Spinal cord (tissue), 10 donors: Measurements from ENCODE around the gene BCL3. TPM values are rescaled to one million over a fixed set of nuclear protein-coding genes. Genes with fewer than 3 reads are reported as not detected.
A peak's percentile ranks its signal among the peaks of the same experiment; 100 is the strongest.

Experiments used
- DNase-seq, 6 donors: peaks; one replicate each; pipeline versions ENCODE4 v3.0.0 to v3.0.0-alpha.2; 2013 to 2015; ENCODE audit warnings: low spot score in 6 of 6, low read depth in 4 of 6
- H3K27ac ChIP-seq: one replicate; pipeline ENCODE4 v1.5.1; 2013; ENCODE audit warnings: low read depth, low read length, control low read depth
- H3K27me3 ChIP-seq: one replicate; pipeline ENCODE4 v1.6.1; 2013; ENCODE audit warnings: low read length; ENCODE audit not compliant: control insufficient read depth, insufficient read depth
- H3K36me3 ChIP-seq: one replicate; pipeline ENCODE4 v1.6.1; 2013; ENCODE audit warnings: low read length; ENCODE audit not compliant: control insufficient read depth, insufficient read depth
- H3K4me1 ChIP-seq: one replicate; pipeline ENCODE4 v1.6.1; 2013; ENCODE audit warnings: low read length; ENCODE audit not compliant: control insufficient read depth, insufficient read depth
- H3K4me3 ChIP-seq: one replicate; pipeline ENCODE4 v1.5.1; 2013; ENCODE audit warnings: low read depth, low read length, control low read depth
- H3K9me3 ChIP-seq: one replicate; pipeline ENCODE4 v1.6.1; 2013; ENCODE audit warnings: low read length; ENCODE audit not compliant: control insufficient read depth, insufficient read depth
- WGBS: methylation state at CpG from one replicate; pipeline ENCODE4 v1.1.5; 2013; ENCODE audit warnings: missing lambda C conversion rate; ENCODE audit not compliant: insufficient coverage; 5-methylcytosine and 5-hydroxymethylcytosine counted together
- polyA plus RNA-seq, 2 donors: library from polyadenylated mRNA; unstranded; fragments of 120-200 nt; gene quantifications; one replicate each; pipeline ENCODE4 v1.2.1, GENCODE V29; 2013; ENCODE audit not compliant: insufficient read length in 2 of 2
- total RNA-seq, 2 donors: library from RNA; depleted of rRNA in 1 of 2; stranded (reverse); fragments of 120-200 nt in 1 of 2; fragments of >200 nt in 1 of 2; gene quantifications; one replicate each; pipeline versions ENCODE4 v1.2.3 to v1.2.4, GENCODE V29; 2013 to 2014
- donor health status: healthy.

Gene BCL3
- total and polyA plus RNA-seq, 4 donors: 1.6 to 9.6 (median 4.8) TPM

DNA sequence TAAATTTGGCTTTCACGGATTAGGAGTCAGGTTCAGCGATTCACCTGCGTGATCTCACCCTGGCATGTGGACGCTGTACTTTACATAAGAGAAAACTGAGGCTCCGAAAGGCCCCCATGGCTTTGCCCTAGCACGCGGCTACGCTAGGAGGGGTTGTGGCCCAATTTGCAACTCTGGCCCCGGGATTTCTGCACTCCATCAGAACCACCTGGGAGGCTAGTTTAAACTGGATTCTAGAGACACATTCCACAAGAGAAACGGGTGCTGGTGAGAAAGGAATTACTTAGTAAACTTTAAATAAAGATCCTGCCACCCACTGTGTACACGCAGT lies 6.2 kb downstream of the BCL3 start:
- no peak for DNase-seq
- Histone ChIP-seq H3K27ac (no peak overlapping the region), H3K4me1 (peaks cover 46% of the 10 kb centered on the region), H3K9me3 (no peaks in the 10 kb centered on the region), H3K36me3 (peaks cover 3% of the 10 kb centered on the region), H3K4me3 (no peak overlapping the region), H3K27me3 (peaks cover 66% of the 10 kb centered on the region)
- WGBS: 25% methylated on average over 9 of the region's 11 CpGs

DNA sequence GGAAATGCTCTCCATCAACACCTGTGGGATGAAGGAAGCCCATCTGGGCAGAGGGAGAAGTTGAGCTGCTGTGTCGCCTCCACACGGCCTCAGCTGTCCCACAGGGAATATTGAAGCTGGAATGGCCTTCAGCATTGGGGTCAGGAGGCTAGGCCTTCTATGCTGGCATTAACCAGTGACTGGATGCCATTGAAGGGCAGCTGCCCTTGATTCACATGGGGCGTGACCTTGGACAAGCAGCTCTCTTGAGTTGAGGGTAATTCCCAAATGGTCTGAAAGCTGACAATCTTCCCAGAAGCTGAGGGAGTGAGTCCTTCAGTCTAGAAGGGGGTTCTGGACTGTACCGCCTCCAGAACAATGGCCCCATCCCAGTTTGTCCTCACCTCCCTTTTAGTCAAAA lies 6.7 kb downstream of the BCL3 start:
- no peak for DNase-seq
- H3K4me3 ChIP-seq: no peak overlapping the region
- H3K9me3 ChIP-seq: no peaks in the 10 kb centered on the region
- H3K4me1 ChIP-seq: peaks cover 46% of the 10 kb centered on the region
- H3K27ac ChIP-seq: no peak overlapping the region
- 75% methylated on average over 4 of the region's 4 CpGs for WGBS
- H3K36me3 ChIP-seq: peaks cover 3% of the 10 kb centered on the region
- peaks cover 62% of the 10 kb centered on the region for H3K27me3 ChIP-seq

DNA sequence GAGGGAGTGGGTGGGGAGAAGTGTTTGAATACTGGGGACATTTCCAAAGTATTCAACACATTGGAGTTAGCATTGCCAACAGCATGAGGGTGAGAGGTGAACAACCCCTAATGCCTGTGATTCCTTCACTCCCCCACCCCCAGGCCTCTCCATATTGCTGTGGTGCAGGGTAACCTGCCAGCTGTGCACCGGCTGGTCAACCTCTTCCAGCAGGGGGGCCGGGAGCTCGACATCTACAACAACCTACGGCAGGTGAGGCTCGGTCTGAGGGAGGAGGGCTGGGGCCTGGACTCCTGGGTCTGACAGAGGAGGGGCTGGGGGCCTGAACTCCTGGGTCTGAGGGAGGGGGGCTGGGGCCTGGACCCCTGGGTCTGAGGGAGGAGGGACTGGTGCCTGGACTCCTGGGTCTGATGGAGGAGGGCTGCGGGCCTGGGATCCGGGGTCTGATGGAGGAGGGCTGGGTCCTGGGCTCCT lies 7.6 kb downstream of the BCL3 start:
- H3K4me3 ChIP-seq: no peak overlapping the region
- no peak for DNase-seq
- WGBS: 82% methylated on average over 2 of the region's 7 CpGs
- peaks cover 46% of the 10 kb centered on the region for H3K4me1 ChIP-seq
- H3K9me3 ChIP-seq: no peaks in the 10 kb centered on the region
- peaks cover 3% of the 10 kb centered on the region for H3K36me3 ChIP-seq
- peaks cover 56% of the 10 kb centered on the region for H3K27me3 ChIP-seq
- H3K27ac ChIP-seq: no peak overlapping the region

DNA sequence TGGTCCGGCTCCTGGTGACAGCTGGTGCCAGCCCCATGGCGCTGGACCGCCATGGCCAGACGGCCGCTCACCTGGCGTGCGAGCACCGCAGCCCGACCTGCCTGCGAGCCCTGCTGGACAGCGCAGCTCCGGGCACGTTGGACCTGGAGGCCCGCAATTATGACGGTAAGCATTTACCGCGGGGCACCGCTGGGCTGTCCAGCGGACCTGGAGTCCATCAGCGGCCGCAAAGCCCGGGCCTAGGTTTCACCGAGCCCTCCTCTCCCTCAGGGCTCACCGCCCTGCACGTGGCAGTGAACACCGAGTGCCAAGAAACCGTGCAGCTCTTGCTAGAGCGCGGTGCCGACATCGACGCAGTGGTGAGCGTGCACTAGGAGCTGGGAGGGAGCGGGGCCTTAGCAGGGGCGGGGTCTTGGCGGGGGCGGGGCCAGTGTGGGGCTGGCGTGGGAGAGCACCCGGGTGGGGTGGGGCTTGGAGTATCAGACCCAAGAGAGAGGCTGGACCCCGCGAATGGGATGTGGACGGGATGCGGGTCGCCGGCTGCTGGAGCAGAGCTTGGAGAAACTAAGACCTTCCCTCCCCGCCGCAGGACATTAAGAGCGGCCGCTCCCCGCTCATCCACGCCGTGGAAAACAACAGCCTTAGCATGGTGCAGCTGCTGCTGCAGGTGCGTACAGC lies 8.7 kb downstream of the BCL3 start:
- H3K27ac ChIP-seq: peak overlapping the region; percentile 73
- 5% methylated on average over 48 of the region's 53 CpGs for WGBS
- peaks cover 46% of the 10 kb centered on the region for H3K4me1 ChIP-seq
- no peaks in the 10 kb centered on the region for H3K9me3 ChIP-seq
- peaks cover 54% of the 10 kb centered on the region for H3K27me3 ChIP-seq
- DNase-seq: peak in 2 of 6 donors; percentile 74 to 82
- H3K36me3 ChIP-seq: peaks cover 3% of the 10 kb centered on the region
- H3K4me3 ChIP-seq: peak overlapping the region; percentile 59

DNA sequence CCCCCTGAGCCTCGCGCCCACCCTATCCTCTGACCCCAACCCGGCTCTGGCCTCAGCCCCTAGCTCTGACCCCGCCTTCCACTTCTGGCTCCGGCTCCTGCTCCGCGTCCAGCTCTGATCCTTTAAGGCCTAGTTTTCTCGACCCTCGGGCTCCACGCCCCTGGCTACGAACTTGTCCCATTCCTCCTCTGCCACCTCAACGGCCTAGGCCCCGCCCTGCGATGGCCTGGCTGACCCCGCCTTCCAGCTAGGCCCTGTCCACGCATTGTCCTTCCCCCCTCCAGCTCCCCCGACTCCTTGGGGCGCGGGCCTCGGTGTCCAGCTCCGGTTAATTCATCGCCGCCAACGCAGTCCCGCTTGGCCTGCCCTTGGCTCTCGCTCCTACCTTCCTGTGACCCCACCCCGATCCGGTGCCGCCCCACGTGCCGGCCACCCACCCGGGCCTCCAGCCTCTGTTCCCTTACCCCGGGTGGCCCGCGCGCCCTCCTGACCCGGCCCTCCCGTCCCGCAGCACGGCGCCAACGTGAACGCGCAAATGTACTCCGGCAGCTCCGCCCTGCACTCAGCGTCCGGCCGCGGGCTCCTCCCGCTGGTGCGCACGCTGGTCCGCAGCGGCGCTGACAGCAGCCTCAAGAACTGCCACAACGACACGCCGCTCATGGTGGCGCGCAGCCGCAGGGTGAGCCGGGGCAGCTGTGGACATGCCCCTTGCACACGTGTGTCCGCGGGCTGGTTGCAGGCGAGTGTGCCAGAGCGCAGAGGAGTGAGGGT lies 9.4 kb downstream of the BCL3 start:
- H3K4me3 ChIP-seq: peak overlapping the region; percentile 59
- H3K27me3 ChIP-seq: peaks cover 47% of the 10 kb centered on the region
- DNase-seq: peak in 2 of 6 donors; percentile 81 to 85
- no peaks in the 10 kb centered on the region for H3K9me3 ChIP-seq
- H3K27ac ChIP-seq: peak overlapping the region; percentile 73
- H3K4me1 ChIP-seq: peaks cover 46% of the 10 kb centered on the region
- peaks cover 3% of the 10 kb centered on the region for H3K36me3 ChIP-seq
- under 1% methylated on average over 68 of the region's 68 CpGs for WGBS

DNA sequence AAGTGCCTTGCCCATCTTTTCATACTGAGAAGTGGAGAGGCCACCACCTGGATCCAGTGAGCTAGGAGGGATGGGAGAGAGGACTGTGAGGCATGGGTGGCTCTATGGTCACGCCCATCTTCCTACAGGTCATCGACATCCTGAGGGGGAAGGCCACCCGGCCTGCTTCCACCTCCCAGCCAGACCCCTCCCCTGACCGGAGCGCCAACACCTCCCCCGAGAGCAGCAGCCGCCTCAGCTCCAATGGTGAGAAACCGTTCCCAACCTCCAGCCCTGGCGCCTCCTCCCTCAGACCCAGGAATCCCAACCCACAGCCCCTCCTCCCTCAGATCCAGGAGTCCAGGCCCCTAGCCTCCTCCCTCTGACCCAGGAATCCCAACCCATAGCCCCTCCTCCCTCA lies 10.1 kb downstream of the BCL3 start:
- 8% methylated on average over 9 of the region's 9 CpGs for WGBS
- Histone ChIP-seq H3K36me3 (peaks cover 3% of the 10 kb centered on the region), H3K27ac (no peak overlapping the region), H3K4me1 (peaks cover 39% of the 10 kb centered on the region), H3K9me3 (no peaks in the 10 kb centered on the region), H3K27me3 (peaks cover 41% of the 10 kb centered on the region), H3K4me3 (peak overlapping the region; percentile 59)
- DNase-seq: no peak

DNA sequence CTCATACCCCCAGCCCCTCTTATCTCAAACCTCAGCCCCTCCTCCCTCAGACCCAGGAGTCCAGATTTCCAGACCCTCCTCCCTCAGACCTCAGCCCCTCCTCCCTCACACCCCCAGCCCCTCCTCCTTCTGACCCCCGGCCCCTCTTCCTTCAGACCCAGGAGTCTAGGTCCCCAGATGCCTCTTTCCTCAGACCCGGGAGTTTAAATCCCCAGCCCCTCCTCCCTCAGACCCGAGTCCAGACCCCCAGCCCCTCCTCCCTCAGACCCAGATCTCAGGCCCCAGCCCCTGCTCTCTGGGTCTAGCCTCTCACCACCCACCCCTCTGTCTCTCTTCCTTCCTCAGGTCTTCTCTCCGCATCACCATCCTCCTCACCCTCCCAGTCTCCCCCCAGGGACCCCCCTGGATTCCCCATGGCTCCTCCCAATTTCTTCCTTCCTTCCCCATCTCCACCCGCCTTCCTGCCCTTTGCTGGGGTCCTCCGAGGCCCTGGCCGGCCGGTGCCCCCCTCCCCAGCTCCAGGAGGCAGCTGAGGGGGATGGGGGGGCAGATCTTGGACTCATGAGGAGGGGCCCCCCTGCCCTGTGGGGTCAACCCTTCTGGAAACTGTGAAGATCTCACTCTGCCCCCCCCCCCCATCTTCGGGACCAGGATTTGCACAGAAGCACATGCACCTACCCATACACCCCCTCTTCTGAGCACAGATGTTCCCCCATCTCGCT lies 10.7 kb downstream of the BCL3 start:
- Histone ChIP-seq H3K4me3 (no peak overlapping the region), H3K9me3 (no peaks in the 10 kb centered on the region), H3K36me3 (peaks cover 3% of the 10 kb centered on the region), H3K4me1 (peaks cover 33% of the 10 kb centered on the region), H3K27ac (no peak overlapping the region), H3K27me3 (peaks cover 35% of the 10 kb centered on the region)
- DNase-seq: no peak
- 51% methylated on average over 4 of the region's 10 CpGs for WGBS

DNA sequence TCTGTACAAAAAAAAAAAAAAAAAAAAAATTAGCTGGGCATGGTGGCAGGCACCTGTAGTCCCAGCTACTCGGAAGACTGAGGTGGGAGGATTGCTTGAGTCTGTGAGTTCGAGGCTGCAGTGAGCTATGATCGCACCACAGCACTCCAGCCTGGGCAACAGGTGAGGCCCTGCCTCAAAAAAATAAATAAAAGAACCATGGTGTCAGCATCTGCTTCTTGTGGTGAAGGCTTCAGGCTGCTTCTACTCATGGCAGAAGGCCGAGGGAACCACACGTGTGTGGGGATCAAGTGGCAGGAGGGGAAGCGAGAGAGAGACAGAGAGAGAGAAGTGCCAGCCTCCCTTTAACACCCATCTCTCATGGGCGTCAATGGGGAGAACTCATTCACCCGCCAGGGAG lies 13.5 kb downstream of the BCL3 start:
- Histone ChIP-seq H3K36me3 (peaks cover 3% of the 10 kb centered on the region), H3K27ac (no peak overlapping the region), H3K9me3 (no peaks in the 10 kb centered on the region), H3K4me1 (peaks cover 16% of the 10 kb centered on the region), H3K27me3 (peaks cover 10% of the 10 kb centered on the region), H3K4me3 (no peak overlapping the region)
- 79% methylated on average over 4 of the region's 8 CpGs for WGBS
- DNase-seq: no peak

DNA sequence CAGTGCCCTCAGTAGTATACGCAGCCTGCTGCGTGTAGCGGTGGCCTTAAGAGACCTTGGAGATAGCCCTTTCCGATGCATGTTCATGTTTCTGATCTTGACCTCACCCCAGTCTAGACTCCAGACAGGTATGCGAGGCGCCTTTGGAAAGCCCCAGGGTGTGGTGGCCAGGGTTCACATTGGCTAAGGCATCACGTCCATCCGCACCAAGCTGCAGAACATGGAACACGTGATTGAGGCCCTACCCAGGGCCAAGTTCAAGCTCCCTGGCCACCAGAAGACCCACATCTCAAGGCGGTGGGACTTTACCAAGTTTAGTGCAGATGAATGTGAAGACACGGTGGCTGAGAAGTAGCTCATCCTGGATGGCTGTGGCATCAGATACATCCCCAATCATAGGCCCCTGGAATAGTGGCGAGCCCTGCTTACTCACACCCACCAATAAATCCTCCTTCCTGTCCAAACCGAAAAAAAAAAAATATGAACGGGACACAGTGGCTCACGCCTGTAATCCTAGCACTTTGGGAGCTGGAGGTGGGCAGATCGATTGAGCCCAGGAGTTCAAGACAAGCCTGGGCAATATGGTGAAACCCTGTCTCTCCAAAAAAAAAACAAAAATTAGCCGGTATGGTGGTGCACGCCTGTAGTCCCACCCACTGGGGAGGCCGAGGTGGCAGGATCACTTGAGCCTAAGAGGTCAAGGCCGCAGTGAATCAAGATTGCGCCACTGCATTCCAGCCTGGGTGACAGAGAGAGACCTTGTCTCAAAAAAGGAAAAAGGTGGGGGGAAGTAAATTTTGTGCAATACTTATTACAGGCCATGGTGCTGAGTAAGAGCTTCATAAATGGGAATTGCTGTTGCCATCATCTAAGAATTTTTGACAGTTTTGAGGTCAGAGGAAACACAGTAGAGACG lies 16.8 kb downstream of the BCL3 start:
- no peak overlapping the region for H3K4me3 ChIP-seq
- no peak overlapping the region for H3K27ac ChIP-seq
- H3K36me3 ChIP-seq: no peaks in the 10 kb centered on the region
- DNase-seq: no peak
- 82% methylated on average over 21 of the region's 22 CpGs for WGBS
- H3K27me3 ChIP-seq: peaks cover 3% of the 10 kb centered on the region
- no peaks in the 10 kb centered on the region for H3K4me1 ChIP-seq
- H3K9me3 ChIP-seq: no peaks in the 10 kb centered on the region
